K562 (cell line): ENCODE measurements around the gene LYPD5. TPM values are rescaled to one million over a fixed set of nuclear protein-coding genes. Genes with fewer than 3 reads are reported as not detected.
A peak's percentile ranks its signal among the peaks of the same experiment; 100 is the strongest.

Source experiments
- ATAC-seq: fragments of 200-7000 bp; cut with Tn5 transposase; 3 replicates; pipeline ENCODE4 v1.9.1; 2020; ENCODE audit warnings: moderate library complexity
- BruUV-seq: library from RNA; stranded (reverse); fragments of 400-500 nt; replicated peaks from 2 replicates; lab custom pipeline; 2021; lab: Mats Ljungman, UMichigan
- CTCF ChIA-PET: fragments of 300-600 bp; formaldehyde crosslinking; extraction: SDS; loops from one replicate; lab custom pipeline; 2021; ENCODE audit warnings: low intra/inter-chr PET ratio; lab: Yijun Ruan, JAX
- POLR2A ChIA-PET: fragments of 300-600, 350-650 bp; sonication (Branson Sonifier 250); formaldehyde crosslinking; extraction: SDS; loops from one replicate; lab custom pipeline; 2021; ENCODE audit warnings: antibody characterized with exemption, inconsistent platforms; lab: Yijun Ruan, JAX
- DNase-seq, 4 experiments: peaks; one replicate each; pipeline versions ENCODE4 v3.0.0 to v3.0.0-alpha.2; 2011 to 2018; ENCODE audit warnings: low spot score in 3 of 4, mixed read lengths in 3 of 4; ENCODE audit errors: extremely low read depth in 1 of 4
- FAIRE-seq: peaks from 2 replicates; lab custom pipeline; 2011; peaks lifted over from hg19 to GRCh38; lab: Jason Lieb, UNC
- H2AFZ ChIP-seq: 2 replicates; pipeline ENCODE4 v1.6.0; 2011; ENCODE audit warnings: low read depth, low read length, control low read depth, inconsistent platforms
- H3K27ac ChIP-seq: fragments of 200-600 bp; 3 replicates; pipeline ENCODE4 v1.8.0; 2011; ENCODE audit warnings: low read depth, mild to moderate bottlenecking, control low read depth, inconsistent platforms, low read length, moderate library complexity, mixed read lengths; ENCODE audit errors: extremely low read depth
- H3K27me3 ChIP-seq, 2 experiments: fragments of 300-600 bp in 1 of 2; 2 replicates in 1 of 2; 3 replicates in 1 of 2; pipeline versions ENCODE4 v1.6.0 to v1.8.0; 2011; ENCODE audit warnings: inconsistent platforms in 2 of 2, low read length in 2 of 2, mild to moderate bottlenecking in 1 of 2, mixed read lengths in 1 of 2, moderate library complexity in 1 of 2; ENCODE audit not compliant: control insufficient read depth in 2 of 2, insufficient read depth in 2 of 2
- H3K36me3 ChIP-seq: fragments of 300-600 bp; 3 replicates; pipeline ENCODE4 v1.8.0; 2011; ENCODE audit warnings: mild to moderate bottlenecking, low read length, inconsistent platforms; ENCODE audit not compliant: control insufficient read depth, insufficient read depth
- H3K4me1 ChIP-seq, 2 experiments: fragments of 200-600 bp in 1 of 2; replicated peaks in 1 of 2; 2 replicates in 1 of 2; 3 replicates in 1 of 2; pipeline versions ENCODE4 v1.5.1 to v1.8.0; 2011; ENCODE audit warnings: inconsistent platforms in 2 of 2, low read length in 2 of 2, mild to moderate bottlenecking in 1 of 2, mixed read lengths in 1 of 2, moderate library complexity in 1 of 2; ENCODE audit not compliant: control insufficient read depth in 2 of 2, insufficient read depth in 2 of 2
- H3K4me2 ChIP-seq: 2 replicates; pipeline ENCODE4 v1.6.1; 2011; ENCODE audit warnings: low read length, control low read depth, inconsistent platforms, mixed read lengths; ENCODE audit not compliant: insufficient read depth
- H3K4me3 ChIP-seq: fragments of 200-600 bp; sonication (generic), shearing (Covaris generic); 2 replicates; pipeline ENCODE4 v1.5.1; 2016; ENCODE audit warnings: control low read depth, inconsistent platforms
- H3K79me2 ChIP-seq: fragments of 200-600 bp; 3 replicates; pipeline ENCODE4 v1.8.0; 2011; ENCODE audit warnings: low read length, inconsistent platforms; ENCODE audit not compliant: control insufficient read depth, insufficient read depth
- H3K9ac ChIP-seq, 2 experiments: 2 replicates each; pipeline versions ENCODE4 v1.6.0 to v1.6.1; 2011; ENCODE audit warnings: low read depth in 2 of 2, low read length in 2 of 2, control low read depth in 1 of 2, inconsistent platforms in 1 of 2, mild to moderate bottlenecking in 1 of 2, mixed read lengths in 1 of 2; ENCODE audit not compliant: insufficient read depth in 1 of 2
- H3K9me1 ChIP-seq: one replicate; pipeline ENCODE4 v1.6.0; 2011; ENCODE audit warnings: inconsistent platforms, mild to moderate bottlenecking, low read length, moderate library complexity; ENCODE audit not compliant: control insufficient read depth, insufficient read depth
- H3K9me3 ChIP-seq: replicated peaks from 2 replicates; pipeline ENCODE4 v1.5.1; 2011; ENCODE audit warnings: low read depth, low read length, inconsistent platforms; ENCODE audit not compliant: control insufficient read depth, insufficient read depth
- H4K20me1 ChIP-seq: replicated peaks from 2 replicates; pipeline ENCODE4 v1.6.1; 2011; ENCODE audit warnings: low read length, inconsistent platforms, mixed read lengths; ENCODE audit not compliant: control insufficient read depth, insufficient read depth
- E2F6 ChIP-seq, 2 experiments: IDR thresholded peaks; 2 replicates each; pipeline ENCODE4 v1.6.1; 2011; ENCODE audit warnings: borderline replicate concordance in 1 of 2, control low read depth in 1 of 2, low read depth in 1 of 2, low read length in 1 of 2, mild to moderate bottlenecking in 1 of 2, mixed read lengths in 1 of 2, moderate library complexity in 1 of 2; ENCODE audit not compliant: insufficient read depth in 1 of 2, insufficient read length in 1 of 2, poor library complexity in 1 of 2, severe bottlenecking in 1 of 2; ENCODE audit errors: extremely low read depth in 1 of 2
- HDAC1 ChIP-seq, 2 experiments: fragments of 450-650 bp; IDR thresholded peaks; 2 replicates each; pipeline ENCODE4 v1.6.1; 2016 to 2017; ENCODE audit warnings: inconsistent platforms in 1 of 2, mild to moderate bottlenecking in 1 of 2, moderate library complexity in 1 of 2
- JUND ChIP-seq, 2 experiments: IDR thresholded peaks; 2 replicates in 1 of 2; 3 replicates in 1 of 2; pipeline ENCODE4 v1.6.1; 2011; ENCODE audit warnings: borderline replicate concordance in 2 of 2, low read depth in 2 of 2, low read length in 2 of 2, improper control_type of control experiment in 1 of 2, missing biosample characterization in 1 of 2, missing genetic modification characterization in 1 of 2, missing genetic modification reagents in 1 of 2
- KDM1A ChIP-seq, 2 experiments: fragments of 450-650 bp; IDR thresholded peaks; 2 replicates each; pipeline ENCODE4 v1.6.1; 2016; ENCODE audit warnings: mild to moderate bottlenecking in 2 of 2
- NRF1 ChIP-seq, 2 experiments: fragments of 450-650 bp; IDR thresholded peaks in 1 of 2; conservative IDR thresholded peaks in 1 of 2; 2 replicates each; pipeline ENCODE4 v1.6.1; 2014; ENCODE audit warnings: mild to moderate bottlenecking in 2 of 2
- PCBP1 ChIP-seq: fragments of 200-400 bp; formaldehyde crosslinking; IDR thresholded peaks from 2 replicates; pipeline ENCODE4 v1.6.1; 2018; ENCODE audit warnings: mild to moderate bottlenecking, low read depth, low read length; ENCODE audit not compliant: poor library complexity, severe bottlenecking
- TAF1 ChIP-seq: IDR thresholded peaks from 2 replicates; pipeline ENCODE4 v1.6.1; 2011; ENCODE audit warnings: mild to moderate bottlenecking, low read length, moderate library complexity; ENCODE audit not compliant: insufficient read depth, control insufficient read depth, severe bottlenecking; ENCODE audit errors: extremely low read depth
- ZNF407 ChIP-seq: fragments of 450-650 bp; IDR thresholded peaks from 2 replicates; pipeline ENCODE4 v1.6.1; 2016; ENCODE audit warnings: low read depth
- whole genome bisulfite sequencing: fragments of 100-300 bp; shearing (Covaris generic); methylation state at CpG from one replicate; pipeline ENCODE4 v1.1.6; 2016; ENCODE audit warnings: low coverage, mixed read lengths; ENCODE audit not compliant: insufficient coverage; ENCODE audit errors: missing lambda C conversion rate; 5-methylcytosine and 5-hydroxymethylcytosine counted together
- in situ Hi-C: fragments of 300-500 bp; cut with MboI; formaldehyde crosslinking; loops from 4 replicates; pipeline ENCODE4 v1.15.0; 2018; ENCODE audit warnings: inconsistent platforms, mixed read lengths
- intact Hi-C: fragments of 100-400 bp; cut with micrococcal nuclease; formaldehyde crosslinking; loops from 2 replicates; pipeline ENCODE4 v1.14.2; 2022
- polyA plus RNA-seq, 8 experiments: library from polyadenylated mRNA; depleted of rRNA in 4 of 8; stranded (reverse) in 5 of 8; unstranded in 3 of 8; fragments of >200 nt; fragmentation: Nextera tagmentation in 2 of 8; fragmentation: Illumina TruSeq in 1 of 8; extraction: Ambion mirVana in 2 of 8; extraction: Trizol in 1 of 8; gene quantifications; 2 replicates each; pipeline versions ENCODE4 v1.2.1 to v1.2.3, GENCODE V29; 2011 to 2014; ENCODE audit warnings: inconsistent platforms in 1 of 8, missing spikeins in 1 of 8
- total RNA-seq, 7 experiments: library from RNA; depleted of rRNA in 6 of 7; stranded (reverse); fragments of >200 nt in 6 of 7; fragmentation: Illumina TruSeq in 2 of 7; extraction: Trizol in 2 of 7; gene quantifications; 2 replicates each; pipeline versions ENCODE4 v1.2.1 to v1.2.3, GENCODE V29; 2011 to 2021; ENCODE audit warnings: low replicate concordance in 1 of 7

The LYPD5 gene
- total and polyA plus RNA-seq, 9 of the 15 experiments (the other 6 are each of a cell fraction or from before 2014, with no cell fraction given): 0.03 to 0.22 (median 0.10) TPM; not detected in 3

DNA sequence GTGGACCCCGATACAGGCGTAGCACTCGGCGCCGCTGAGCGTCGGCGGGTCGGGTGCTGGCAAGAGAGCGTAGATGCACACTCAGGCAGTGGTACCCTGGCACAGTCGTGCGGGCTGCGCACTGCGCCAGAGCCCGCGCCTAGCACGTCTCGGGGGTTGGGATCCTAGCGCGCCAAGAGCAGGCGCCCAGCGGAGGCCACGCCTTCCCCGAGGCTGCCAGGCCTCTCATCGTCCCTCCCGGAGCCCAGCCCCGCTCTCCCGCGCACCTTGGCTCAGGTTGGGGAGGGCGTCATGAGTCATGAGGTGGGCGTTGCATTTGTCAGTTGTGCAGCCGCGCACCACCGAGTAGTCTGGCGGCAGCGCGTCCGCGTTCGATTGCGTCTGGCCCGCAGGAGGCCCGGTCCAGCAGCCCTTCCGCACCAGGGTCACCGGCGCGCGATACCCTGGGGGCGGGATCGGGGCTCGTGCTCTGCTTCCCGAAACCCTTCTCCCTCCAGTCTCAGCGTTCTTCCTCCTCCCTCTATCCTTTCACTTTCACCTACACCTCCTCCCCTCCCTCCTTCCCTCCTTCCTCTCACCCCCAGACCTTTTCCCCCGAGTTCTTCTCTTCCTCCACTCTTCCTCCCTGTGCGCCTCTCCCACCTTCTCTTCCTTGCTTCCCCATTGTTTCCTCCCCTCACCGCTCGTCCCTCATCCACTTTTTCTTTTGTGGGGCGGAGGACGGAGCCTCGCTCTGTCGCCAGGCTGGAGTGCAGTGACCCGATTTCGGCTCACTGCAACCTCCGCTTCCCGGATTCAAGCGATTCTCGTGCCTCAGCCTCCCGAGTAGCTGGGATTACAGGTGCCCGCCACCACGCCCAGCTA lies 3.5 kb downstream of the LYPD5 start:
- Histone ChIP-seq H3K4me3 (peak overlapping the region; percentile 22; the same call in 1 of the 2 replicates), H3K9ac (peak overlapping the region in 1 of 2 experiments; percentile 75; a peak in 2 of 4 replicates), H3K4me2 (peak overlapping the region; percentile 73), H3K4me1 (peaks cover 0 to 22% of the 10 kb centered on the region in 2 experiments; a peak in 4 of 5 replicates), H3K27me3 (peaks cover 6 to 11% of the 10 kb centered on the region in 2 experiments; a peak in 3 of 5 replicates), H2AFZ (peak overlapping the region; percentile 85), H4K20me1 (no peaks in the 10 kb centered on the region; the same call in 1 of the 2 replicates), H3K79me2 (no peaks in the 10 kb centered on the region), H3K36me3 (no peaks in the 10 kb centered on the region), H3K9me3 (no peaks in the 10 kb centered on the region), H3K9me1 (no peaks in the 10 kb centered on the region), H3K27ac (no peak overlapping the region)
- CTCF ChIA-PET: no interaction called here
- 30% methylated on average over 51 of the region's 70 CpGs for WGBS
- POLR2A ChIA-PET: interaction anchor here (1.5 kb wide), 1 partner anchor 14 kb away, joined by 5 read pairs; no protein-coding TSS in a partner anchor
- intact Hi-C loops (no loop called here), in situ Hi-C loops (no loop called here)
- ATAC-seq: peak; percentile 89
- FAIRE-seq: no peak
- BruUV-seq: no TSS peak
- peak in 3 of 4 experiments; percentile 70 to 81 (median 71) for DNase-seq
- no peak for TF ChIP-seq ZNF407
- TF ChIP-seq HDAC1 (IDR thresholded peaks at IDR 0.05): peak in 1 of 2 experiments; percentile 24; a peak in 1 of 4 replicates
- TF ChIP-seq PCBP1: peak; percentile 24
- TF ChIP-seq TAF1: no peak
- TF ChIP-seq KDM1A (IDR thresholded peaks at IDR 0.05): 0 out of 4 replicates have a peak, but pooled peaks of 1 of the 2 experiments have one; percentile 7
- TF ChIP-seq E2F6 (IDR thresholded peaks at IDR 0.05; ENCODE audit: borderline replicate concordance in 1 of 2, extremely low read depth in 1 of 2, insufficient read depth in 1 of 2, insufficient read length in 1 of 2, low read depth in 1 of 2, low read length in 1 of 2, poor library complexity in 1 of 2, severe bottlenecking in 1 of 2): peak; percentile 34 to 71
- TF ChIP-seq NRF1 (conservative IDR thresholded peaks at IDR 0.05 in 1 of 2, IDR thresholded peaks at IDR 0.05 in 1 of 2): peak; percentile 61 to 74
- TF ChIP-seq JUND (IDR thresholded peaks at IDR 0.05; ENCODE audit: borderline replicate concordance, low read depth, low read length): peak; percentile 55
- TF ChIP-seq JUND (tag; IDR thresholded peaks at IDR 0.05; ENCODE audit: borderline replicate concordance, low read depth, low read length): no peak
